ENCODE data around the gene PFN2.

- TF ChIP-seq ZNF274 (IDR thresholded peaks at IDR 0.05; ENCODE audit: low read depth, low read length) = no peak
- TF ChIP-seq YY1 (IDR thresholded peaks at IDR 0.05; ENCODE audit: insufficient read depth, insufficient read length) = no peak
- TF ChIP-seq SUZ12 (IDR thresholded peaks at IDR 0.05; ENCODE audit: extremely low read depth, insufficient read depth, insufficient read length) = no peak
These were observed 23.5 kb downstream of the PFN2 start for GRCh38 chr3:149947231-149947630.

Data from NT2/D1 (cell line).